Measurements from ENCODE around the gene NUMBL. TPM values are rescaled to one million over a fixed set of nuclear protein-coding genes. Genes with fewer than 3 reads are reported as not detected.
A peak's percentile ranks its signal among the peaks of the same experiment; 100 is the strongest.

Gene NUMBL
- total RNA-seq, 6 experiments from 2014 or later: 6.1 to 19.6 (median 10.5) TPM

GRCh38 chr19:40663695-40664692 is 26.5 kb downstream of the NUMBL start:
- ATAC-seq: peak in 1 of 4 donors; percentile 18
- peak overlapping the region; percentile 60 to 81 (median 81) for H3K4me3 ChIP-seq
- no peak for DNase-seq
- no peaks in the 10 kb centered on the region for H3K9me3 ChIP-seq
- TF ChIP-seq, protein P1, sequence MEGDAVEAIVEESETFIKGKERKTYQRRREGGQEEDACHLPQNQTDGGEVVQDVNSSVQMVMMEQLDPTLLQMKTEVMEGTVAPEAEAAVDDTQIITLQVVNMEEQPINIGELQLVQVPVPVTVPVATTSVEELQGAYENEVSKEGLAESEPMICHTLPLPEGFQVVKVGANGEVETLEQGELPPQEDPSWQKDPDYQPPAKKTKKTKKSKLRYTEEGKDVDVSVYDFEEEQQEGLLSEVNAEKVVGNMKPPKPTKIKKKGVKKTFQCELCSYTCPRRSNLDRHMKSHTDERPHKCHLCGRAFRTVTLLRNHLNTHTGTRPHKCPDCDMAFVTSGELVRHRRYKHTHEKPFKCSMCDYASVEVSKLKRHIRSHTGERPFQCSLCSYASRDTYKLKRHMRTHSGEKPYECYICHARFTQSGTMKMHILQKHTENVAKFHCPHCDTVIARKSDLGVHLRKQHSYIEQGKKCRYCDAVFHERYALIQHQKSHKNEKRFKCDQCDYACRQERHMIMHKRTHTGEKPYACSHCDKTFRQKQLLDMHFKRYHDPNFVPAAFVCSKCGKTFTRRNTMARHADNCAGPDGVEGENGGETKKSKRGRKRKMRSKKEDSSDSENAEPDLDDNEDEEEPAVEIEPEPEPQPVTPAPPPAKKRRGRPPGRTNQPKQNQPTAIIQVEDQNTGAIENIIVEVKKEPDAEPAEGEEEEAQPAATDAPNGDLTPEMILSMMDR (IDR thresholded peaks at IDR 0.05): no peak
- TF ChIP-seq POLR2A (IDR thresholded peaks at IDR 0.05): no peak
- intact Hi-C loops (cut with DNase I): loop anchor here in 1 of 2 donors (10.0 kb wide), 2 partner anchors 141 to 481 kb away; no protein-coding TSS in a partner anchor
- H3K4me1 ChIP-seq: peaks cover 0 to 4% (median 1%) of the 10 kb centered on the region in 4 donors
- peaks cover 0 to 4% (median 0%) of the 10 kb centered on the region in 4 donors for H3K36me3 ChIP-seq
- H3K27ac ChIP-seq: peak overlapping the region in 1 of 3 donors; percentile 31
- 40% methylated on average over 14 of the region's 24 CpGs for WGBS (ENCODE audit: insufficient coverage, low coverage, low lambda C conversion rate, missing lambda C conversion rate)
- no peaks in the 10 kb centered on the region for H3K27me3 ChIP-seq

GRCh38 chr19:40662925-40663694 is 27.3 kb downstream of the NUMBL start:
- DNase-seq (peak; percentile 91 to 94 (median 91)), ATAC-seq (peak; percentile 85 to 96 (median 91))
- Histone ChIP-seq H3K27me3 (no peaks in the 10 kb centered on the region), H3K9me3 (no peaks in the 10 kb centered on the region), H3K4me3 (peak overlapping the region; percentile 60 to 81 (median 81)), H3K36me3 (peaks cover 0 to 2% (median 0%) of the 10 kb centered on the region in 4 donors), H3K4me1 (peaks cover 0 to 4% (median 1%) of the 10 kb centered on the region in 4 donors), H3K27ac (peak overlapping the region; percentile 35 to 64 (median 52))
- intact Hi-C loops (cut with DNase I): loop anchor here in 1 of 2 donors (10.0 kb wide), 2 partner anchors 142 to 482 kb away; no protein-coding TSS in a partner anchor
- TF ChIP-seq, protein P1 (IDR thresholded peaks at IDR 0.05): peak; percentile 97 to 99 (median 98)
- TF ChIP-seq POLR2A (IDR thresholded peaks at IDR 0.05): peak; percentile 14
- WGBS (ENCODE audit: insufficient coverage, low coverage, low lambda C conversion rate, missing lambda C conversion rate): under 1% methylated on average over 44 of the region's 60 CpGs

GRCh38 chr19:40661616-40662015 is 28.8 kb downstream of the NUMBL start:
- Histone ChIP-seq H3K4me1 (peaks cover 0 to 4% (median 1%) of the 10 kb centered on the region in 4 donors), H3K36me3 (no peaks in the 10 kb centered on the region), H3K27me3 (no peaks in the 10 kb centered on the region), H3K4me3 (no peak overlapping the region), H3K9me3 (no peaks in the 10 kb centered on the region), H3K27ac (no peak overlapping the region)
- no peak for DNase-seq
- TF ChIP-seq, protein P1 (IDR thresholded peaks at IDR 0.05): no peak
- TF ChIP-seq POLR2A (IDR thresholded peaks at IDR 0.05): no peak
- 83% methylated on average over 1 of the region's 1 CpG for WGBS (ENCODE audit: insufficient coverage, low coverage, low lambda C conversion rate, missing lambda C conversion rate)
- no peak for ATAC-seq
- intact Hi-C loops (cut with DNase I): loop anchor here in 1 of 2 donors (10.0 kb wide), 2 partner anchors 143 to 483 kb away; no protein-coding TSS in a partner anchor

DNA sequence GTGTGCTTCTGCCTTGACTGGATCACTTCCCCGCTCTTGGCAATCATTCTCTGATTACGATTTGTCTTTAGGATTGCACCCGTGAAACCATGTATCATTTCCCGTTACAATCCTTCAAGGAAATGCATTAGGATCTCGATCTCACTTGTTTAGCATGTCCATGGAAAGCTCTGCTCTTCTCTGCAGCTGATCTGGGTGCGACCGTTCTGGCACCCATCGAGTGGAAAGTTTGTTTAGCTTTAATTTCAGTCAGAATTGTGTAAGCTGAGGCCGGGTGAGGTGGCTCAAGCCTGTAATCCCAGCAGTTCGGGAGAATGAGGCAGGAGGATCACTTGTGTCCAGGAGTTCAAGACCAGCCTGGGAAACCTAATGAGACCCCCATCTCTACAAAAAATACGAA is 30.9 kb downstream of the NUMBL start:
- H3K27ac ChIP-seq: no peak overlapping the region
- peaks cover 0 to 4% (median 1%) of the 10 kb centered on the region in 4 donors for H3K4me1 ChIP-seq
- ATAC-seq (no peak), DNase-seq (no peak)
- no peaks in the 10 kb centered on the region for H3K9me3 ChIP-seq
- 41% methylated on average over 10 of the region's 11 CpGs for WGBS (ENCODE audit: insufficient coverage, low coverage, low lambda C conversion rate, missing lambda C conversion rate)
- no peak overlapping the region for H3K4me3 ChIP-seq
- TF ChIP-seq, protein P1 (IDR thresholded peaks at IDR 0.05): no peak
- no peak for TF ChIP-seq POLR2A (IDR thresholded peaks at IDR 0.05)
- intact Hi-C loops (cut with DNase I): no loop called here
- no peaks in the 10 kb centered on the region for H3K27me3 ChIP-seq
- H3K36me3 ChIP-seq: no peaks in the 10 kb centered on the region

All from right lobe of liver (tissue), 6 donors.